ENCODE data around the gene ZNF10.

ZNF10 gene

DNA sequence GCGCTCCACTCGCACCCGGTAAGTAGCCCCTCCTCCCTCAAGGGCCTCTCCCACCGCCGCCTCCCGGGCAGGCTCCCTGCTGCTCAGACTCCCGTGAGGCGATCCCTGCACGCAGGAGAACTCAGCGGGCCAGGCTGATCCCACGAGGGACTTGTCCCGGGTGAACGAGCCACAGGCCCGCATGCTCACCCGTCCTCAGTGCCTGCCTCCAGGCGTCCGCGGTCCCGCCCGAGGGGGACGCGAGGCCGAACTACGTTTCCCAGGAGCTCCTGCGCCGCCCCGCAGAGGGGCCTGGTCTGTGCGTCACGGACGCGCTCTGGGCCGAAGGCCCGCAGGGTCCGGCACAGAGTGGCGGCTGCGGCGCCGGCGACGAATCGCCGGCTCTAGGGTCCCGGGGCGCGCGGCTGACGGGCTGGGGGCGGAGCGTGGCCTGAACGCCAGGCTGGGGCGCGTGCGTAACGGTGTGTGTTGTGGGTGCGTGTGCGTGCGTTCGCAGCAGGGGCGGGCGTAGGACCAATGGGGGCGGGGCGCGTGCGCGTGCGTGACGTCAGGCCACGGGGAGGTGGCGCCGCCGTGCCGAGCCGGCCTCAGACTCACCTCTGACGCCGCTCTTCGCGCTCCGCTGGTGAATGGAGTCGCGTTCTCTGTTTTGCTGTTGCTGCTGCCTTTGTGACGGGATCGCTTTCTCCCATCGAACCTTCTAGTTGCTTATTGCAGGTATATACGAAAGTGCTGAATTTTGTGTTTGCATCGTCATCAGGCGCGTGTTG lies at the start of gene ZNF10, which contains the start of gene ZNF891:
Gene ZNF10, plus strand, starts transcription at position 590 of the 770 bp plus-strand sequence. CDS start 13,866 bp downstream, outside the sequence.
Gene ZNF891, minus strand, starts transcription at position 237 of the 770 bp plus-strand sequence. CDS start 8,356 bp downstream, outside the sequence.
- H3K4me3 Mint-ChIP-seq = peak within 1 kb of the TSS; percentile 95
- peaks cover 47% of the 10 kb centered on the region for H3K36me3 Mint-ChIP-seq (ENCODE audit: low read depth)
- no peaks in the 10 kb centered on the region for H3K27me3 Mint-ChIP-seq (ENCODE audit: low read depth)
- H3K4me1 Mint-ChIP-seq (ENCODE audit: low read depth) = peaks cover 10% of the 10 kb centered on the region
- H3K9me3 Mint-ChIP-seq = peaks cover 52% of the 10 kb centered on the region
- peak within 1 kb of the TSS; percentile 99 for H3K27ac Mint-ChIP-seq

- H3K4me1 Mint-ChIP-seq (ENCODE audit: low read depth) = peaks cover 8% of the 10 kb centered on the region
- no peaks in the 10 kb centered on the region for H3K27me3 Mint-ChIP-seq (ENCODE audit: low read depth)
- H3K9me3 Mint-ChIP-seq = peaks cover 66% of the 10 kb centered on the region
- H3K36me3 Mint-ChIP-seq (ENCODE audit: low read depth) = peaks cover 52% of the 10 kb centered on the region
- H3K27ac Mint-ChIP-seq = no peak overlapping the region
- no peak overlapping the region for H3K4me3 Mint-ChIP-seq
Observed at GRCh38 chr12:133081159-133081780, 49.2 kb upstream of the ZNF10 start.

DNA sequence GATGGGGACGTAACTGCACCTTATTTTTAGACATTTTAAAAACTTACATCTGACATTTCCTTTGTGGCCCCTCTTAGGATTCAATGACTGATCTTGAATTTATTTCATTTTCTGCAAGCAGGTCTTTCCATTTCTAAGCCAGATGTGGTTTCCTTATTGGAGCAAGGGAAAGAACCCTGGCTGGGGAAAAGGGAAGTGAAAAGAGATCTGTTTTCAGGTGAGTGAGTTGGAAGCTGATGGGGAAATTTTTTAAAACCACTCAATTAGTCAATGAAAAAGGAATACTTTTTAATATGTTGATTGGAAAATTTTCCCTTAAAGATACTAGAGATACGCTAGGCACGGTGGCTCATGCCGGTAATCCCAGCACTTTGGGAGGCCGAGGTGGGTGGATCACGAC lies 47.1 kb upstream of the ZNF10 start:
- H3K36me3 Mint-ChIP-seq (ENCODE audit: low read depth) = peaks cover 67% of the 10 kb centered on the region
- no peaks in the 10 kb centered on the region for H3K27me3 Mint-ChIP-seq (ENCODE audit: low read depth)
- H3K4me3 Mint-ChIP-seq = no peak overlapping the region
- H3K27ac Mint-ChIP-seq = no peak overlapping the region
- H3K4me1 Mint-ChIP-seq (ENCODE audit: low read depth) = peaks cover 8% of the 10 kb centered on the region
- peaks cover 63% of the 10 kb centered on the region for H3K9me3 Mint-ChIP-seq

DNA sequence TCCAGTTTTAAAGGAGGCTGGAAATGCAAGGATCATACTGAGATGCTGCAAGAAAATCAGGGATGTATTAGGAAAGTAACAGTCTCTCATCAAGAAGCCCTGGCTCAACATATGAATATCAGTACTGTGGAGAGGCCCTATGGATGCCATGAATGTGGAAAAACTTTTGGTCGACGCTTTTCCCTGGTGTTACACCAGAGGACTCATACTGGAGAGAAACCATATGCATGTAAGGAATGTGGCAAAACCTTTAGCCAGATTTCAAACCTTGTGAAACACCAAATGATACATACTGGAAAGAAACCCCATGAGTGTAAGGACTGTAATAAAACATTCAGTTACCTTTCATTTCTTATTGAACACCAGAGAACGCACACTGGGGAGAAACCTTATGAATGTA lies 24.8 kb upstream of the ZNF10 start:
- Mint-ChIP-seq H3K36me3 (ENCODE audit: low read depth) (peaks cover 82% of the 10 kb centered on the region), H3K9me3 (peaks cover 88% of the 10 kb centered on the region), H3K27me3 (ENCODE audit: low read depth) (no peaks in the 10 kb centered on the region), H3K4me1 (ENCODE audit: low read depth) (no peaks in the 10 kb centered on the region), H3K27ac (no peak overlapping the region), H3K4me3 (no peak overlapping the region)

DNA sequence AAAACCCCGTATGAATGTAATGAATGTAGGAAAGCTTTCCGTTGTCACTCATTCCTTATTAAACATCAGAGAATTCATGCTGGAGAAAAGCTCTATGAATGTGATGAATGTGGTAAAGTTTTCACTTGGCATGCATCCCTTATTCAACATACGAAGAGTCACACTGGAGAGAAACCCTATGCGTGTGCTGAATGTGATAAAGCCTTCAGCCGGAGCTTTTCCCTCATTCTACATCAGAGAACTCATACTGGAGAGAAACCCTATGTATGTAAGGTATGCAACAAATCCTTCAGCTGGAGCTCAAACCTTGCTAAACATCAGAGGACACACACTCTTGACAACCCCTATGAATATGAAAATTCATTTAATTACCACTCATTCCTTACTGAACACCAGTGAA lies 24.2 kb upstream of the ZNF10 start:
- Mint-ChIP-seq H3K27me3 (ENCODE audit: low read depth) (no peaks in the 10 kb centered on the region), H3K27ac (no peak overlapping the region), H3K4me3 (no peak overlapping the region), H3K36me3 (ENCODE audit: low read depth) (peaks cover 77% of the 10 kb centered on the region), H3K4me1 (ENCODE audit: low read depth) (no peaks in the 10 kb centered on the region), H3K9me3 (peaks cover 89% of the 10 kb centered on the region)

GRCh38 chr12:133107121-133107520 lies 23.3 kb upstream of the ZNF10 start:
- no peaks in the 10 kb centered on the region for H3K4me1 Mint-ChIP-seq (ENCODE audit: low read depth)
- H3K27me3 Mint-ChIP-seq (ENCODE audit: low read depth) = no peaks in the 10 kb centered on the region
- H3K9me3 Mint-ChIP-seq = peaks cover 87% of the 10 kb centered on the region
- H3K4me3 Mint-ChIP-seq = no peak overlapping the region
- H3K36me3 Mint-ChIP-seq (ENCODE audit: low read depth) = peaks cover 73% of the 10 kb centered on the region
- no peak overlapping the region for H3K27ac Mint-ChIP-seq

DNA sequence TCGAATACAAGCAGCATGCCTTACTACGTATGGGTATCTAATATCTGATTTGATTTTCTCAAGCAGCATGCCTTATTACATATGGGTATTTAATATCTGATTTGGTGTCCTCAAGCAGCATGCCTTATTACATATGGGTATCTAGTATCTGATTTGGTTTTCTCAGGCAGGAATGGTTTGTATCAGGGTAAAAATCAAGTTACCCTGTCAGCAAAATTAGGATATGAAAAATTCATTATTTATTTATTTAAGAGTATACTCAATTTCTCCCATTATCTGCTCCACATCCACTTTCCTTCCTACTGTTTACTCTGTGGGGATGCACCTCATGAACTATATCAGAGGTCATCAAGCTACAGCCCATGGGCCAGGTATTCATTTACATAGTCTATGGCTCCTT lies 22.3 kb upstream of the ZNF10 start:
- peaks cover 83% of the 10 kb centered on the region for H3K9me3 Mint-ChIP-seq
- no peak overlapping the region for H3K27ac Mint-ChIP-seq
- peaks cover 65% of the 10 kb centered on the region for H3K36me3 Mint-ChIP-seq (ENCODE audit: low read depth)
- H3K4me3 Mint-ChIP-seq = no peak overlapping the region
- no peaks in the 10 kb centered on the region for H3K4me1 Mint-ChIP-seq (ENCODE audit: low read depth)
- no peaks in the 10 kb centered on the region for H3K27me3 Mint-ChIP-seq (ENCODE audit: low read depth)

- peaks cover 77% of the 10 kb centered on the region for H3K9me3 Mint-ChIP-seq
- no peaks in the 10 kb centered on the region for H3K27me3 Mint-ChIP-seq (ENCODE audit: low read depth)
- H3K4me1 Mint-ChIP-seq (ENCODE audit: low read depth) = no peaks in the 10 kb centered on the region
- no peak overlapping the region for H3K27ac Mint-ChIP-seq
- no peak overlapping the region for H3K4me3 Mint-ChIP-seq
- peaks cover 55% of the 10 kb centered on the region for H3K36me3 Mint-ChIP-seq (ENCODE audit: low read depth)
Observed at GRCh38 chr12:133120385-133121191, 9.8 kb upstream of the ZNF10 start.

- Mint-ChIP-seq H3K27me3 (ENCODE audit: low read depth) (no peaks in the 10 kb centered on the region), H3K4me3 (no peak overlapping the region), H3K27ac (no peak overlapping the region), H3K4me1 (ENCODE audit: low read depth) (peaks cover 1% of the 10 kb centered on the region), H3K36me3 (ENCODE audit: low read depth) (peaks cover 54% of the 10 kb centered on the region), H3K9me3 (peaks cover 63% of the 10 kb centered on the region)
Observed at GRCh38 chr12:133124674-133125073, 5.8 kb upstream of the ZNF10 start.

DNA sequence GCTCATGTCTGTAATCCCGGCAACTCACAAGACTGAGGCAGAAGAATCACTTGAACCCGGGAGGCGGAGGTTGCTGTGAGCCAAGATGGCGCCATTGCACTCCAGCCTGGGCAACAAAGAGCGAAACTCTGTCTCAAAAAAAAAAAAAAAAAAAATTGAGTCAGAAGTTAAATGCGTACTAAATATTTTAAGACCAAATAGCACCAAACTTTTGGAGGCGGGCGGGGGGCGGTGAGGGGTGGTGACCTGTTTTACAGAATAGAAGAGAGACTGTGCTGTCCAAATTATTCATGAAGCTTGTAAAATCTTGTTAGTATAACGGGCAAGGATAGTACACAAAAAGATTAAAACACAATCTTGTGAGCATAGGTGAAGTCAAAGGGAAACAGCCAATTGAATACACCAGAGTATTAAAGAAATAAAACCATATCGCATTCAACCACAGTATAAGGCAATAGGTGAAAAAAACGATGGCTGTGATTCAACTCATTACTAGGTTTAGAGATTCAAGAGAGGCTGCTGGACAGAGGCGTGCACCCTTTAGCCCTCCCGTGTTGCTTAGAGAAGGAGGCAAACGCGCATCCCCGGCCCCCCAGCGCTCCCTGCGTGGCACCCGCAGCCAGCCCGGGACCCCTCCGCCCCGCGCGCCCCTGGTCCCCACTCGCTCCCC lies 924 bp upstream of the ZNF10 start:
- peaks cover 10% of the 10 kb centered on the region for H3K4me1 Mint-ChIP-seq (ENCODE audit: low read depth)
- peaks cover 45% of the 10 kb centered on the region for H3K36me3 Mint-ChIP-seq (ENCODE audit: low read depth)
- H3K9me3 Mint-ChIP-seq = peaks cover 50% of the 10 kb centered on the region

GRCh38 chr12:133130808-133131128 lies 341 bp downstream of the ZNF10 start:
- Mint-ChIP-seq H3K9me3 (peaks cover 52% of the 10 kb centered on the region), H3K4me1 (ENCODE audit: low read depth) (peaks cover 10% of the 10 kb centered on the region), H3K4me3 (peak overlapping the region; percentile 95), H3K27ac (peak overlapping the region; percentile 99), H3K27me3 (ENCODE audit: low read depth) (no peaks in the 10 kb centered on the region), H3K36me3 (ENCODE audit: low read depth) (peaks cover 47% of the 10 kb centered on the region)

More for the DNA sequence above, 924 bp upstream of the ZNF10 start:
- Mint-ChIP-seq H3K4me3 (peak overlapping the region; percentile 95), H3K27me3 (ENCODE audit: low read depth) (no peaks in the 10 kb centered on the region), H3K27ac (peak overlapping the region; percentile 99)

DNA sequence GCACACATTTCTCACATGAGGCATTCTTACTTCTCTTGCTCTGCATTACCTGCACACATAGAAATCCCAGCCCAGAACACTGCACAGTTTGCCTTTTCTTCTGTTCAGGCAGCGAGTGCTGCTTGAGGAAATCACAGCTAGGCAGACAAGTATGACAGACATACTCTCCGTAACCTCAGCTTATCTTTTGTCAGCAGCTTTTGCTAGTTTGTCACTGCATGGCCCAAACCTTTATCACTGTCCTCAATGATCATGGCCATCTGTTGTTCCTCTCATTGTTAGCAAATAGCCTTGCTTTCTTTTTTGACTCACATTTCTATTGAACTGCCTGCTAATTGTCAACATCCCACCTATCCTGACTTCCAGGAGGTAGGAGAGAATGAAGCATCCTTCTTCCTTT lies 5.3 kb downstream of the ZNF10 start:
- H3K4me3 Mint-ChIP-seq = no peak overlapping the region
- H3K9me3 Mint-ChIP-seq = peaks cover 75% of the 10 kb centered on the region
- H3K27me3 Mint-ChIP-seq (ENCODE audit: low read depth) = no peaks in the 10 kb centered on the region
- H3K36me3 Mint-ChIP-seq (ENCODE audit: low read depth) = peaks cover 60% of the 10 kb centered on the region
- no peak overlapping the region for H3K27ac Mint-ChIP-seq
- H3K4me1 Mint-ChIP-seq (ENCODE audit: low read depth) = peaks cover 6% of the 10 kb centered on the region

DNA sequence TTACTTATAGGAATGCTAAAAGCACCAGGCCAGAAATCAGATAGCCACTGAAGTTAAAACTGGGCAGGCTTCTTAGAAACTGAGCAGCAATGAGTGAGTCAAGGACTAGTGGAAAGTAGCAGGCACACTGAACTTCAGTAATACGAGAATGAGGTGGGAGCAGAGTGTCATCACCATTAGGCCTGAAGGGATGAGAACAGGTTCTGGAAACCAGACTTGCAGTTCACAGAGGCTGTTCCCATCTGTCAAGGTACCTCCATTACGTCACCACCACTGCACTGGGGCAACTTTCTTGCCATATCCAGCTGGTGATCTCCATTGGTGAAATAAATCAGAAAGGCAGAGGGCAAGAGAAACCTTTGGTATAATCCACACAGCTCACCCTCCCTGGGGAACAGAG lies 15.6 kb downstream of the ZNF10 start:
- no peaks in the 10 kb centered on the region for H3K4me1 Mint-ChIP-seq (ENCODE audit: low read depth)
- no peak overlapping the region for H3K27ac Mint-ChIP-seq
- no peak overlapping the region for H3K4me3 Mint-ChIP-seq
- H3K27me3 Mint-ChIP-seq (ENCODE audit: low read depth) = no peaks in the 10 kb centered on the region
- H3K9me3 Mint-ChIP-seq = peaks cover 65% of the 10 kb centered on the region
- peaks cover 47% of the 10 kb centered on the region for H3K36me3 Mint-ChIP-seq (ENCODE audit: low read depth)

DNA sequence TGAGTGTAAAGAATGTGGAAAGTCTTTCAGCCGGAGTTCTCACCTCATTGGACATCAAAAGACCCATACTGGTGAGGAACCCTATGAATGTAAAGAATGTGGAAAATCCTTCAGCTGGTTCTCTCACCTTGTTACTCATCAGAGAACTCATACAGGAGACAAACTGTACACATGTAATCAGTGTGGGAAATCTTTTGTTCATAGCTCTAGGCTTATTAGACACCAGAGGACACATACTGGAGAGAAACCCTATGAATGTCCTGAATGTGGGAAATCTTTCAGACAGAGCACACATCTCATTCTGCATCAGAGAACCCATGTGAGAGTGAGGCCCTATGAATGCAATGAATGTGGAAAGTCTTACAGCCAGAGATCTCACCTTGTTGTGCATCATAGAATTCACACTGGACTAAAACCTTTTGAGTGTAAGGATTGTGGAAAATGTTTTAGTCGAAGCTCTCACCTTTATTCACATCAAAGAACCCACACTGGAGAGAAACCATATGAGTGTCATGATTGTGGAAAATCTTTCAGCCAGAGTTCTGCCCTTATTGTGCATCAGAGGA lies 25.8 kb downstream of the ZNF10 start:
- Mint-ChIP-seq H3K4me3 (no peak overlapping the region), H3K27me3 (ENCODE audit: low read depth) (no peaks in the 10 kb centered on the region), H3K36me3 (ENCODE audit: low read depth) (peaks cover 50% of the 10 kb centered on the region), H3K4me1 (ENCODE audit: low read depth) (no peaks in the 10 kb centered on the region), H3K27ac (no peak overlapping the region), H3K9me3 (peaks cover 92% of the 10 kb centered on the region)

All from T-helper 1 cell treated with Interleukin-12 subunit alpha and Interleukin-12 subunit beta and Interleukin-4 antibody, amounts not matched to agents 30 μg/mL and 1 μg/mL, for 36 hours (primary cell).